Body of pancreas (tissue), 4 donors: ENCODE data around the gene SLK.

Experiments used
- POLR2A ChIP-seq, 3 donors: fragments of 450-650 bp; IDR thresholded peaks; one replicate each; pipeline ENCODE4 v1.6.1; 2016; ENCODE audit warnings: antibody characterized with exemption in 3 of 3, mild to moderate bottlenecking in 2 of 3
- TF ChIP-seq, protein P1 (sequence below), 7 experiments: fragments of 450-650 bp in 4 of 7; fragments of 200-600 bp in 3 of 7; sonication (generic) in 3 of 7; IDR thresholded peaks; one replicate each; pipeline ENCODE4 v1.5.1; 2016 to 2019; ENCODE audit warnings: antibody characterized with exemption in 7 of 7

DNA sequence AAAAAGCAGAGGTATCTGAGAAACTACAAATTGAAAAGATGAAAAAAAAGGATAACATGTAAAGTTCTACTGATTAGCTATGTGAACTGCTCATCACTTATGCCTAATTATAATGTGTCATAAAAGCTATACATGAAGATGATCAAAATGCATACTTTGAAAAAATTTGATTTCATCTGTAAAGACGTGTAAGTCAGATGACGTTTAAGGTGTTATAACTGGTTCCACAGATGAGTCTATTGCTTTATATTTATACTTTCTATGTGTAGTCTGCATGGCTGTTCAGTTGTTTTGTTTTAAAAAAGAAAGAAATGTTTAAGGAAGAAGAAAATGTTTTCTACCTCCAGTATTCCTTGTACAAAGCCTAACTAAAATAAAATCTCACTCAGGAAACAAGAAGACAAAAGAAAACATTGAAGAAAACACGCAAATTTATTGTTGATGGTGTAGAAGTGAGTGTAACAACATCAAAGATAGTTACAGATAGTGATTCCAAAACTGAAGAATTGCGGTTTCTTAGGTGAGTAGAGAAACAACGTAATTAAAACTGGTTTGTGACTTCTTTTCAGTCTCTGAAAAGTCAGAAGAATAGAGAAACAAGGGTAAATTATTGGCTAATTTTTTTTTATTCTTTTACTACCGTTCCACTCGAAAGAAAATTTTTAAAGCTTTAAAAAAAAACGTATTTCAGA is 38.4 kb downstream of the SLK start:
- no peak for TF ChIP-seq POLR2A (IDR thresholded peaks at IDR 0.05)
- TF ChIP-seq, protein P1, sequence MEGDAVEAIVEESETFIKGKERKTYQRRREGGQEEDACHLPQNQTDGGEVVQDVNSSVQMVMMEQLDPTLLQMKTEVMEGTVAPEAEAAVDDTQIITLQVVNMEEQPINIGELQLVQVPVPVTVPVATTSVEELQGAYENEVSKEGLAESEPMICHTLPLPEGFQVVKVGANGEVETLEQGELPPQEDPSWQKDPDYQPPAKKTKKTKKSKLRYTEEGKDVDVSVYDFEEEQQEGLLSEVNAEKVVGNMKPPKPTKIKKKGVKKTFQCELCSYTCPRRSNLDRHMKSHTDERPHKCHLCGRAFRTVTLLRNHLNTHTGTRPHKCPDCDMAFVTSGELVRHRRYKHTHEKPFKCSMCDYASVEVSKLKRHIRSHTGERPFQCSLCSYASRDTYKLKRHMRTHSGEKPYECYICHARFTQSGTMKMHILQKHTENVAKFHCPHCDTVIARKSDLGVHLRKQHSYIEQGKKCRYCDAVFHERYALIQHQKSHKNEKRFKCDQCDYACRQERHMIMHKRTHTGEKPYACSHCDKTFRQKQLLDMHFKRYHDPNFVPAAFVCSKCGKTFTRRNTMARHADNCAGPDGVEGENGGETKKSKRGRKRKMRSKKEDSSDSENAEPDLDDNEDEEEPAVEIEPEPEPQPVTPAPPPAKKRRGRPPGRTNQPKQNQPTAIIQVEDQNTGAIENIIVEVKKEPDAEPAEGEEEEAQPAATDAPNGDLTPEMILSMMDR (IDR thresholded peaks at IDR 0.05) = no peak
